HG02759 (cell line): Measurements from ENCODE around the gene TRIM22.

Source experiments
- ATAC-seq: cut with Tn5 transposase; IDR thresholded peaks from one replicate; pipeline ENCODE4 v1.9.1; 2021; ENCODE audit warnings: mild to moderate bottlenecking, moderate library complexity; ENCODE audit not compliant: unreplicated experiment

TRIM22 gene

GRCh38 chr11:5737670-5738392 lies 48.2 kb downstream of the TRIM22 start:
- ATAC-seq: no peak

DNA sequence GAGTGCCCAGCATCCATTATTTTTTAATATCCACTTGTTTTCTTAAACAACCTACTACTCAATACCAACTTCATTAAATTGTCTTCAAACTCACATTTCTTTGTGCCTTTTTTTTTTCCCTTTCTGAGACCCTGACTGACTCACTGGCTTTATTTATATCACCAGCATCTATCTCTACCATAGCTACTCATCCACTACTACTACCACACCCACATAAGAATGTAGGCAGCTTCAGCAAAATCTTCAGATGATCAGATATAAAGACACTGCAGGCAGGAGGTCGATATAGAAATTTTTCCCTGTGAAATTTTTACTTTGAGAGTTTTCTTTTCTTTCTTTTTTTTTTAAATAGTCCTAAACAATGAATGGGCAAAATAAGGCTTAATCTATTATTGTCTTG lies 48.8 kb downstream of the TRIM22 start:
- no peak for ATAC-seq

GRCh38 chr11:5746614-5747013 lies 57.0 kb downstream of the TRIM22 start:
- no peak for ATAC-seq

GRCh38 chr11:5749836-5750235 lies 60.2 kb downstream of the TRIM22 start:
- ATAC-seq: no peak

DNA sequence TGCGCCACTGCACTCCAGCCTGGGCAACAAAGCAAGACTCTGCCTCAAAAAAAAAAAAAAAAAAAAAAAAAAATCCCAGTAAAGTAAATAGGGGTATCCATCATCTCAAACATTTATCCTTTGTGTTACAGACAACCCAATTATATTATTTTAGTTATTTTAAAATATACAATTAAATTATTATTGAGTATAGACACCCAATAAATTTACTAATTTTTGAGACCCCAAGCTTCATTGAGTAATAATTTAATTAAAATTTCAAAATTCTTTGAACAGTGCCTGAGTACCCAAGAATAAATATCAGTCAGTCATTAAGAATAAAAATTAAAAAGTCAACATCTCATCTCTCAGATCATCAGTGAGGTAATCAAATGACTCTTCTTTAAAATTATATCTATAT lies 64.4 kb downstream of the TRIM22 start, which contains the start of gene OR52N4:
Gene OR52N4, plus strand, starts transcription at position 301 of the 400 bp plus-strand sequence. CDS start 498 bp downstream, outside the sequence.
- no peak for ATAC-seq
